Hepatocyte (in vitro differentiated cells): ENCODE data around the gene ERFE.

Source experiments
- CTCF ChIP-seq: fragments of 200-600 bp; sonication (generic); IDR thresholded peaks from 2 replicates; pipeline ENCODE4 v1.5.1; 2016; ENCODE audit warnings: antibody characterized with exemption, mild to moderate bottlenecking; ENCODE audit not compliant: poor library complexity
- EZH2 ChIP-seq: fragments of 200-600 bp; sonication (generic); IDR thresholded peaks from 2 replicates; pipeline ENCODE4 v1.6.1; 2016; ENCODE audit warnings: antibody characterized with exemption, mild to moderate bottlenecking, borderline replicate concordance

- no peak for TF ChIP-seq EZH2
- TF ChIP-seq CTCF = no peak
Measured at GRCh38 chr2:238203973-238204683, 45.4 kb downstream of the ERFE start.
